Hepatic stellate cell (primary cell): ENCODE measurements around the gene PROZ.

ENCODE experiments used
- DNase-seq: peaks from one replicate; pipeline ENCODE4 v3.0.0; 2011; ENCODE audit warnings: low spot score

PROZ gene

DNA sequence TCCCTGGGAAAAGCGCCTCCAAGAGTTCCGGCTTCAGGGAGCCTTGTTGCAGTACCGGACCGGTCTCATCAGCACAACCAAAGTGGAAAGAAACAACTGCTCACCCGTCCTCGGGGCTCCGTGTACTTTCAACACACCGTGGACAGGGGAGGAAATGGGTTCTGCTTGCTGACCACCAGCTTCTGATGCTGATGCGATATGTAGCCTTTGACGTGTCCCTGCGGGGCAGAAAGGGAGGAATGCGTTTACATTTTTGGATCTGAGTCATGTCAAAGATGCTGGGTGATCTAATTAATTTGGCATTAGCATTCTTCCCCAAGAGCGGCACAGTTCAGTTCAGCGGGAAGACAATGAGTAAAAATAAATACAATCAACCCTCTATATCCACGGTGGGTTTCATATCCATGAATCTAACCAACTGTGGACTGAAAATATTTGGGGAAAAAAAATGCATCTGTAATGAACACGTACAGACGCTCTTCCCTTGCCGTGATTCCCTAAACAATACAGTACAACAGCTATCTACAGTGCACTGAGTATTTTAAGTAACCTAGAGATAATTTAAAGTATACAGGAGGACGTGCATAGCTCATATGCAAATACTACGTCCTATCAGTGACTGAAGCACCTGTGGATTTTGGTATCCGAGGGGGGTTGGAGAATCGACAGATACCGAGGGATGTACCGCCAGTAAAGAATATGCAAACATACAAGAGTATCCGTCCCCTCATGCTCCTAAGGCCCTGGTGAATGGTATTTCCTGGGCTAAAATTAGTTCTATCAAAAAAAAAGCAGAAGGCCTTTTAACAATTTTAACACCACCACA, 19.8 kb downstream of the PROZ start:
- peak; percentile 95 for DNase-seq

DNA sequence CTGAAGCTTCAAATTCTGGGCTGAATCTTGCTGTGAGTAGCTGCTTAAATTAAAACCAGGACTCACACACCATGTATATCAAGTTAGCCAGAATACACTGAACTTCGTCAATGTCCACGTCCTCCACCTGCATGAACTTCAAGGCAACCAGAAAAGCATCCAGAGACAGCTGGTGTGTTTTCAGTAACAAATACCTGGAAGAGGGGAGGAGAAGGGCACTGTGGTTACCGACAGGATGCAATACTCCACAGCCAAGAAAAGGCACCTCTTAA, 20.4 kb downstream of the PROZ start:
- DNase-seq: no peak

DNA sequence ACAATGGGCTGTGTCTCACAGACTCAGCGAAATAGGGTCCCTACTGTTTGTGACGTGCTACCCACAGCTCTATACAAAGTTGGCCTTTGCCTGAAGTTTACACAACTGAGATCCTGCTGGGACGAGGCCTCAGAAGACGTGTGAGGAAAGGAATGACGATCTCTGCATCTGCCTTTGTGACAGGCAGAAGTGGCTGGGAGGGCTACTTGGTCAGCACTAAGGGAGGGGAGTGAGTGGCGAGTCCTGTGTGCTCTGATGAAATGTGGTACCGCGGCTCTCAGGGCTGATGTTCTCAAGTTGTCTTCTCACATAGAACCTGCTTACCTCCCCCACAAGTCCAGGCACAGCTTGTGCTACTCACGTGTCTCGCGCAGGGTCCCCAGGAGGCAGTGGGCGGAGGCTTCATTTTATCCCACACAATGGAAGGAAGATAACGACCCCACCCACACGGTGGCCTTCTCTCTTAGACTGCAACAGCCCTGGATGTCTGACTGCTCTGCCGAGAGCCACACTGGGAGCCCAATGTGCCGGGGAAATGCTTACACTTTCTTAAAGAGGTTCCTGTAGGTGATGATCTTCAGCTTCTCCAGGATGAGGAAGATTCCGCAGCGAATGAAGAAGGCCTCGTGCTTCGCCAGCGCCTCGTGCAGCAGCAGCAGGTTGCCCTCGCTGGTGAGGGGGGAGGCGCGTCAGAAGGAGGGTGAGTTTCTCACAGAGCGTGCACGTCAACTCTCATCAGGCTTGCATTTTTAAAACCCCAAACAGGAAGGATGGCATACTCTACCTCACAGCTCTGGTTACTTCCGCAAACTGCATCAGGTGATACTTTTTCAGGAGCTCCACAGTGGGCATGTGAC, 21.2 kb downstream of the PROZ start:
- DNase-seq: no peak

DNA sequence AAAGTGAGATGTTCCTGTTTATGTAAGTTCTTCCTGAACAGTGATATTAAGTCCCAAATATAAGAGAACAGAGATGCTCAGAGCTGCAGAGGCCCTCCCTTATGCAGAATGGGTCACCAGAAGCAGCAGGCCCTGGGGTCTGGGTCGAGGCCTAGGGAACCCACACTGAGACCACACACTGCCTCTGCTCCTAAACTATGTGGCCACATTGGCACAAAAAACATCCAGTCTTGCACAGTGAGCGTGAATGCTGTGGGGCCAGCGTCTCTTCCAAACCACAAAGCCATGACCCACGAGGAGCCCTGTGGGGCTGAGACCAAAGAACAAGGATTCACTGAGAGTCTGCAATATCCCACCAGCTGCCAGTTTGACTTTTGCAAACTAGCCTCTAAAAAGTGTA, 23.6 kb downstream of the PROZ start:
- DNase-seq: no peak

DNA sequence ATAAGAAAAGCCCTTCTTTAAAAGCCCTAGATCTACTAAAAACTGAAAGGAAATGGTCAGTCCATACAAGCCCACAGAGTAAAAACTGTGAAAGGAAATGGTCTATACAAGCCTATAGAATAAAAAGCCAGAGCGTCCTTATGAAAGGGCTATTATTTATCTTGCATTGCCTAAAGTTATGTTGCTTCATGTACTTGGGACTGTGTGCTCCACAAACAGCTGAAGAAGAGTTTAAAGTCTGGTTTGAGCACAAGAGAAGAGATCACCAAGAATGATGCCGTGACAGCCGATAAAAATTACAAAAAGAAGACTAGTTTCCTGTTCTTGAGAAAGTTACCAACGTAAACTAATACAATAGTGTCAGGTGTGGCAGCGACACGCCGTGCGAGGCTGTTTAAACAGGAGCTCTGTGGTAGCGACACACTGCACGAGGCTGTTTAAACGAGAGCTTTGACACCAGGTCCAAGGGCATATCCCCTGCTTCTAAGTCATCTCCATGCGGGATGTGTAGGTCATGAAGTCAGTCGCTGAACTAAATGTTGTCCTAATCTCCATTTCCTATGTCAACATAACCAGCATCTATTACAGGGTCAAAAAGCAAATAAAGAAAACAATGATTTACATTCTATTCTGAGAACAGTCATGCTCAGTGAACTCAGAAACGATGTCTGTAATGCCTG, 25.1 kb downstream of the PROZ start:
- no peak for DNase-seq

DNA sequence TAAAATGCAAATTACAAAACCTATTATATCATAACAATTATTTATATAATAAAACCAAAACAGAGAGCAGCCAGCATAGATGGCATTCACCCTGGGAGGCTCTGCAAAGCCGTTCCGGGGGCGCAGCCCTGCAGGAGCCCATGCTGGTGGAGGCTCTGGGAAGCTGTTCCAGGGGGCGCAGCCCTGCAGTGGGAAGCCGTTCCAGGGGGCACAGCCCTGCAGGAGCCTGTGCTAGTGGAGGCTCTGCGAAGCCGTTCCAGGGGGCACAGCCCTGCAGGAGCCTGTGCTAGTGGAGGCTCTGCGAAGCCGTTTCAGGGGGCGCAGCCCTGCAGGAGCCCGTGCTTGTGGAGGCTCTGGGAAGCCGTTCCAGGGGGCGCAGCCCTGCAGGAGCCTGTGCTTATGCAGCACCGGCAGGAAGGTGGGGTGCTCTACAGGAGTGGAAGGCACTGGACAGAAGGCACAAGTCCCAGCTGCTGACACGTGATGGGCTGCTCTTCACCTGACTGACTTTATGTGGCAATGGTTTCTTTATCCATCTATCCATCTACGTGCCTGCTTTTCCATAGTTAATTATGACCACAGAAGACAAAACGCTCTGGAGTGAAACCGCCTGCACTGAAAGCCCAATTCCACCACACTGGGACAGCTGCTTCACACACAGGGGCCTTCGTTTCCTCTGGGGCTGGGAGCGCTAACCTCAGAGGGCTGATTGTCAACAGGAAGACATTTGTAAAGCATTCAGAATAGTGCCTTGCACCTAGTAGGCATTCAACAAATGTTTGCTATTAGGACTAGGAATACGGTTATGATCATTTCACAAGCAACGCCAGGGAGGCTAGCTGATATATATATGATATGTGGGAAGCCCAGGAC, 26.4 kb downstream of the PROZ start:
- no peak for DNase-seq

DNA sequence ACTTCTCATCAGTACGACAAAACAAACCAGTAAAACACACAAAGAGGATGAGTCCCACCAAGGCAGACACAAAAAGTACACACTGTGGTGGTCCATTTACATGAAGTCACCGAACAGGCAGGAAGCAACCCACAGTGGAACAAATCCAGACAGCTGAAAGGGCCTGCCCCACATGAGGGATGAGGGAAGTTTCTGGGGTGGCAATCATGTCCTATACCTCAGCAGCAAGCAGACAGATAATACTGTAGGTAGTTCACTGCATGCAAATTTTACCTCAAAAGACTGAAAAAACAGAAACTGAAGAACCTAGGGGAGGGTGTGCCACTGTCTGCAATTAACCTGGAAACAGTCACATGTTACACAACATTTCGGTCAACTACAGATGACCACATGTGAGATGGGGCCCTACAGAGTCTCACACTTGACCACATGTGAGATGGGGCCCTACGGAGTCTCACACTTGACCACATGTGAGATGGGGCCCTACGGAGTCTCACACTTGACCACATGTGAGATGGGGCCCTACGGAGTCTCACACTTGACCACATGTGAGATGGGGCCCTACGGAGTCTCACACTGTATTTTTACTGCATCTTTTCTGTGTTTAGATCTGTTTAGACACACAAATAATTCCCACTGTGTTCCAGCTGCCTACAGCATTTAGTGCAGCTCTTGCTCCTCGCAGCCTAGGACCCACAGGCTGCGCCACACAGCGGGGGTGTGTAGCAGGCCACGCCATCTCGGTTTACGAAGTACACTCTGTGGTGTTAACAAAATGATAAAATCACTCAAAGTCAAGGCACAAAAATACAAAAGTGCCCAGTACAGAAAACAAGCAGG, 27.8 kb downstream of the PROZ start:
- no peak for DNase-seq

DNA sequence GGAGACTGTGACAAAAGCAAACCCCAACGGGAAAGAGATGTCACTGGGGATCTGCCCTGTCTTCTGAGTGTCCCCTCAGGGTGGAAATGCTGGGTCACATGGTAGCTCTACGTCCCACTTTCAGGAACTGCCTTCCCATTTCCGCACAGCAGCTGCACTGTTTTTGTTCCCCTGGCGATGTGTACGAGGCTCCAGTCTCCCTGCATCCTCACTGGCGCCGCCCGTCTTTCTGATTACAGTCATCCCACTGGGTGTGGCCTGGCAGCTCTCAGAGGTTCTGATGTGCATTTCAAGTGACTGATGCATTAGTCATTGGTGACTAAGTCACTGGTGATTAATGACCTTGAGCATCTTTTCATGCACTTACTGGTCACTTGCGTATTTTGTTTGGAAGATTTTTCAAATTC, 28.8 kb downstream of the PROZ start:
- DNase-seq: peak; percentile 95

DNA sequence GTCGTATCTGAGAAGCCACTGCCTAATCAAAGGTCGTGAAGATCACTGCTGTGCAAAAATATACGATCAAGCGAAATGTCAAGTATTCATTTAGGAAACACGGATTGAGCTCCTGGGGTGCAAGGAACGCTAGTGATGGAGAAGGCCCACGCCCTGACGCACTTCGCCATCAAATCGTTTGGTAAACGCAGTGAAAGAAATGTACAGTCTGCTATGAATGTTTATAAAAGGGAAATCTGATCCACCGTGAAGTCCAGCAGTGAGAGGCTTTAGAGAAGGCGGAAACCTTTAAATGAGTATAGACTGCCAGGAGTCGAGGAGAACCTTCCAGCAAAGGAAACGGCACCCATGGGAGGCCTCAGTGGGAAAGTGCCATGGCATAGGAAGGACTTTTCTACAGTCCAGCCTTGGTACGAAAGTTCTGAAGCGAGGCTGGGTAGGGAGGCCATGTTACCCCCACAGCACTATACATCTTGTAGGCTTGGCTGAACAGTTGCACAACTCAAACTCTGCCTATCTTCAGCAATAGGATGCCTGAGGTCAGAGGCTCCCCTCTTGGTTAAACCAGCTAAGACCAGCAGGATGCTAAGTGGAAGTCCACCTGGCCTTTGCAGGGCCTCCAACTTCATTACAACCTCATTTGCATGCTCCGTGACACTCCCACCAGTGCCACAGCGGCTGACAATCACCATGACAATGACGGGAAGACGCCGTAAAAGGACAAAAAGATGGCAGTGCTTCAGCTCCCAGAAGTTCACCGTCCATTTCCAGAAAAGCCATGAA, 29.6 kb downstream of the PROZ start:
- DNase-seq: no peak

DNA sequence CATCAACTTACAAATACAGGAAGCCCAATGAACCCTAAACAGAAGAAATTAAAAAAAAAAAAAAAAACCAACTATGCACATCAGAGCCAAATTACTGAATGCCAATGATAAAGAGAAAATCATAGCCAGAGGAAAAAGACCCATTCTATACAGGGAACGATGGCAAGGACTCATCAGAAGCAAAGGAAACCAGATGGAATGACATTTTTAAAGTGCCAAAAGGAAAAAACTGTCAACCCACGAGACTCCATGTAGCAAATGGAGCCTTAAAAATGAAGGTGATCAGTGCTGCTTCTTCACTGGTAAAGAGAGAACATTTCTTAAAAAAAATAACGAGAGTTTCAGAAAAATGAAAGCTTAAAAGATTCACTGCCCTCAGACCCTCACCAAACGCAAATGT, 31.7 kb downstream of the PROZ start:
- DNase-seq: no peak

DNA sequence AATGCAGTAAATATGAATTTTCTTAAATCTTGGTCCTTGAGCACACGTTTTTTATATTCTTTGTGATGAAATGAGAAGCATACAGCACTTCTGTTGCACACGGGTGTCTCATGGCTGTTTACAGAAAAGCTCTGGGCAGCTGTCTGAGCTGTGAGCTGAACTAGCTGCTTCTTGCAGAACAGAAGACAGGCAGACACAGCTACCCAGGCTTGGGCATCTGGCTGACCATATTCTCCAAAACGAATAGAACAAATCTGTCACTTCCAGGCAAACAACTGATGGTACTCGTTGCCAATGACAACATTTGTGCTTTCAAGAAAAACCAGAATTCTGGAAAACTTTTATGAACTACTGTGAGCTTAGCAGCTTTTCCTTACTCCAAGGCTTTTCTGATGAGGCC, 33.8 kb downstream of the PROZ start:
- no peak for DNase-seq

DNA sequence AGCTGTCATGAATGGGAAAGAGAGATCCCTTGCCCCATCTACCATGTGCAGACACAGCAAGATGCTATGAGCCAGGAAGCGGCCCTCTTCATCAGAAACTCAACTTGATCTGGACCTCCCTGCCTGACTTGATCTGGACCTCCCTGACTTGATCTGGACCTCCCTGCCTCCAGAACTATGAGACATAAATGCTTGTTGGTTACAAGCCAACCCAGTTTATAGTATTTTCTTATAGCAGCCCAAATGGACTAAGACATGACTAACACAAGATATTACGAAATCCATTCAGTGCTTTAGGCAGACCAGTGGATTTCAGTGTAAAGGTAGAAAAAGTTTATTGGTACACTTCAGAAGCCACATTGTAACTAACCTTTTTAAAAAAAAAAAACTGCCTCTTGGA, 34.5 kb downstream of the PROZ start:
- no peak for DNase-seq

DNA sequence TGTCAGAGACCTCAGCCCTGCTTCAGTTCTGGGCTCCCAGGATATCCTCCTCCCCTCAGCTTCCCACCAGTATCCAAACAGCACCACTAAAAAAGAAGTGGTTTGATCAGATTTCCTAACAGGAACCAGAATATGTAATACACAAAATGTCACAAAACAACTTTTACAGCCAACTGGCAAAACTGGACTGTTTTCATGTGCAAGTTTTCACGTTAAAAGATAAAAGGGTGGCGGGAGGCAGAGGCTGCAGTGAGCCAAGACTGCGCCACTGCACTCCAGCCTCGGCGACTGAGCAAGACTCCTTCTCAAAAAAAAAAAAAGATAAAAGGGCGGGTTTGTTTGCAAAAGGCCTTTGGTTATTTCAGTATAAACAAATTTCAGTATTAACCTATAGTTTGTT, 36.9 kb downstream of the PROZ start:
- DNase-seq: no peak

DNA sequence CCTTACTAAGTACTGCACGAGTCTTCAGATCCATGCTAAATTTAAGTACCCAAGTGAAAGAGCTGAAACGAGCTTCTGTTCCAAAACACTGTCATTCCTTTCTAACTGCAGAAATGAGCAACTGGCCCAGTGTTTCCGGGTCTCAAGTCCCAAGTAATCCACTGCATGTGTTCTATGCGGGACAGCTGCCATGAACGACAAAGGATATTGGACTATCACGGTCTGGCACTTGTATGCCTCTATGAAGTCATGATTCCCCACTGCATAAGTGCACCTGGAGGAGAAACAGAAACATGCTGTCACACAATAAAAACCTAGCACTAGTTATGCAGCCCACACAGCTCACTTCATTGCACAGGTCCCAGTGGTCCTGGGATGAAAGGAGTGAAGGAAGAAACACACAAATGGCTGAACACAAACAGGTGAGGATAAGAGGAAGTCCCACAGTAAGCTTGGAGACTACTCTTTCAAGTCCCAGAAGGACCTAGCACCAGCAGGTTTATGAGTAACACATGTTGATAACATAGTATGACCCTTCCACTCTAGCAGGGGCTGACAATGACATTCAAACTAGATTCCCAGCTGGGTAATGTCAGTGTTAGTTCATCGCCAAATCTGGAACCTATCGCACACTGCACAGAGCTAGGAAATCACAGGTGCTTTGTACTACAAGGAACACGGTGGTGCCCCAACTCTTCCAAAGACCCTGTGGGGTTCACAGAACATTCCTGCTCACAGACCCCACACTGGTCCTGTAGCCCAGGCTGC, 38.7 kb downstream of the PROZ start:
- no peak for DNase-seq

DNA sequence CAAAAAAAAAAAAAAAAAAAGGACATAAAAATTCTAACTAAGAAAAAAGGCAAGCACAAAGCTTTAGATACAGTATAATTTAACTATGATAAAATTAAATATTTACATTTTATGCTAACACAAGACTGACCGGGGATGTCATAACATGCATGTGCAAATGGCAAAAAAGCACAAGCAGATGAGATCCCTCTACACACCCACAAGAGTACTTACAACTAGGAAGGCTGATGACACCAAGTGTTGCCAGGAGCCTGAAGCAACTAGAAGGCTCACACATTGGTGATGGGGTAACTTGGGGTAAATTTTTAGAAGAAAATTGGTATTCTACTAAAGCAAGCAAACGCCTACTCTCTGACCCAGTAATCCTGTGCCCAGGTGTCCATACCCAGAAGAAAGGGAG, 43.4 kb downstream of the PROZ start:
- DNase-seq: no peak

DNA sequence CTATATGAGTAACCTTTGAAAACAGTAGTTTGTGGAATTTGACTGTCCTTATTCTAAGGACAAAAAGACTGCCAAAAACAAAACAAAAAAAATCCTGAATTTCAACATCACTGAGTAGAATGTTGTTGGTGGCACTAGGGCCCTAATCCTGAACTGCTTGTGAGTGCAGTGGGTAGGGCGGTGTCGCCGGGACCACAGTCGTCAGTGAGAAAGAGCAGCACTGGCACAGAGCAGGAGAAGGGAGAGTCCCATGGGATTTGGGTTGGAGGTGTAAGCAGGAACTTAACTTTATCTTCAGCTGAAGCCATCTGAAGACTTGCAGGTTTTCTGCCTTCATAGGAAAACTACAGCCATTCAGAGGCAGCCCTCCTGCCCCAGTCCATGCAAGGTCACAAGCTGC, 44.5 kb downstream of the PROZ start:
- DNase-seq: no peak

DNA sequence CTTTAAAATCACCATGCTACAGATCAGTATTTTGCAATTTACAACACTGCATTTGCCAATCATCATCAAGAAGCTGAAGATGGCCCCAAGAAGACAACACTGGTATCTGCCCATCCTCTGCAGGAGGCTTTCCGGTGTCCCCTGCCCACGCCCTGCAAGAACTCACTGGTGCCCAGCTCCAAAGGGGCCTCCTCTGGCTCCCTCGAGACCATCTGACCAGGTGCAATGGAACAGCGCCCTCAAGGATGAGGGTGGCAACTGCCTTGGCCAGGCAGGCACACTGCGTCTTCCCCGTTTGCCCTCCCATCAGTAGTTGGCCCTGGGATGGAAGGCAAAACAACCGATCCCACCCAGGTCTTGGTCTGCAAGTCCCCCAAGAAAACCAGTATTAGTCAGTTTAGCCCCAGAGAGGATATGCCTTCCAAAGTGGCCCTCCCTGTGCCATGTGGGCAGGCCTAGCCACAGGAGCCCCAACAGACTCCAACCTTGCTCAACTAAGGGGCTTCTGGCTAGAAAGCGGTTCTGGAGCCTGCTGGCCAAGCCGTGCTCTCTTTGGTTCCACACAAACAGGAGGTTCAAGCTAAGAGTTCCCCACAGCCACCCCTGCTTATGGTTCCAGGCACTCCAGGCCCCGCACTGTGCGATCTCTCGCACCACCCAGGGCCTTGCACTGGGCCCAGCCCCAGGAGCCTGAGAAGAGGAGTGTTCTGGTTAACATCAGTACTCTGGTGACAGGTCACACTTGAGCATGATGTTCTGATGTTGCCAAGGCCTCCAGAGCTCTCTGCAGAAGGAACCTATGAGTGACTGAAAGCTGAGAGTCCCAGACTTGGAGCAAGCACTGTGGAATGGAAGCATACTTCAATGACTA, 45.3 kb downstream of the PROZ start:
- DNase-seq: no peak

DNA sequence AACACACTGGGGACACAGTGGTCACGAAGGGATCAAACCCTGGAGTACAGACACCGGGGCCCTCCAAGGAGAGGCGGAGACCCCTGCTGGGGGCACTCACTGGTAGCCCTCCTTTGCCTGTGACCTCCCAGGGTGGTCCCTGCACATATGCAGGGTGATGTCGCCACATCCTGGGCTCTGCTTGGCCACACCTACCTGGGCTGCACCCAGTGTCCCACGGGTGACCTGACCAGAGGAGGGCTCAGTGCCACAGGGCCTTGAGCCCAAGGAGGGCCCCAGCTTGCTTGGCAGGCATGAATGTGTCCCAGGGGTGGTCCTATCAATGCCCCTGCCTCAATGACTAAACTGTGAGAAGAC, 45.9 kb downstream of the PROZ start:
- no peak for DNase-seq

DNA sequence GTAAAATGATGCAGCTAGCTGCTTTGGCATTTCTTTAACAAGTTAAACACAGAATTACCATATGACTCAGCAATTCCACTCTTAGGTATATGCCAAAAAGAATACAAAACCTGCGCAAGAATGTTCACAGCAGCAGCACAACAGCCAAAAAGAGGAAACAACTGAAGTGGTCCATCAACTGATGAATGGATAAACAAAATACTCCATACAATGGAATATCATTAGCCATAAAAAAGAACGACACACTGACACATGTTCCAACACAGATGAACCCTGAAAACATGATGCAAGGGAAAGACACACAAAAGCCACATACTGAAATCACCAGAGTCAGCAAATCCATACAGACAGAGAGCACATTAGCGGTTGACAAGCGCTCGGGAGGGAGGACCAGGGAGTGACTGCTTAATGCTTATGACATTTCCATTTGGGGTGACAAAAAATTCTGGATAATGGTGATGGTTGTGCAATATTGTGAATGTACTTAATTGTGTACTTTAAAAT, 47.0 kb downstream of the PROZ start:
- DNase-seq: no peak
